Hepatocyte (in vitro differentiated cells): Measurements from ENCODE around the gene PAN3. TPM values are rescaled to one million over a fixed set of nuclear protein-coding genes. Genes with fewer than 3 reads are reported as not detected.

Source experiments
- DNase-seq: peaks from one replicate; pipeline ENCODE4 v3.0.0-alpha.2; 2016; ENCODE audit warnings: low spot score
- H2AFZ ChIP-seq: fragments of 200-600 bp; sonication (generic); 2 replicates; pipeline ENCODE4 v1.6.0; 2016; ENCODE audit warnings: antibody characterized with exemption, mild to moderate bottlenecking
- H3K27ac ChIP-seq: fragments of 200-600 bp; sonication (generic); 2 replicates; pipeline ENCODE4 v1.5.1; 2016; ENCODE audit warnings: mild to moderate bottlenecking
- H3K27me3 ChIP-seq: fragments of 200-600 bp; sonication (generic); 2 replicates; pipeline ENCODE4 v1.6.1; 2016
- H3K36me3 ChIP-seq: fragments of 200-600 bp; sonication (generic); replicated peaks from 2 replicates; pipeline ENCODE4 v1.5.1; 2016; ENCODE audit warnings: low read depth; ENCODE audit not compliant: insufficient read depth
- H3K4me1 ChIP-seq: fragments of 200-600 bp; sonication (generic); 2 replicates; pipeline ENCODE4 v1.5.1; 2016; ENCODE audit warnings: mild to moderate bottlenecking, moderate library complexity; ENCODE audit not compliant: insufficient read depth
- H3K4me2 ChIP-seq: fragments of 200-600 bp; sonication (generic); 2 replicates; pipeline ENCODE4 v1.6.0; 2016
- H3K4me3 ChIP-seq: fragments of 200-600 bp; sonication (generic); 2 replicates; pipeline ENCODE4 v1.5.1; 2016; ENCODE audit warnings: mild to moderate bottlenecking
- H3K79me2 ChIP-seq: fragments of 200-600 bp; sonication (generic); 2 replicates; pipeline ENCODE4 v1.6.0; 2017; ENCODE audit warnings: mild to moderate bottlenecking
- H3K9me2 ChIP-seq: fragments of 200-600 bp; sonication (generic); replicated peaks from 2 replicates; pipeline ENCODE4 v1.6.0; 2017; ENCODE audit warnings: mild to moderate bottlenecking; ENCODE audit not compliant: insufficient read depth
- H3K9me3 ChIP-seq: fragments of 200-600 bp; sonication (generic); 2 replicates; pipeline ENCODE4 v1.5.1; 2016; ENCODE audit warnings: low read depth, mild to moderate bottlenecking
- H4K20me1 ChIP-seq: fragments of 200-600 bp; sonication (generic); 2 replicates; pipeline ENCODE4 v1.6.0; 2016; ENCODE audit warnings: mild to moderate bottlenecking; ENCODE audit not compliant: insufficient read depth, poor library complexity, severe bottlenecking
- CTCF ChIP-seq: fragments of 200-600 bp; sonication (generic); IDR thresholded peaks from 2 replicates; pipeline ENCODE4 v1.5.1; 2016; ENCODE audit warnings: antibody characterized with exemption, mild to moderate bottlenecking; ENCODE audit not compliant: poor library complexity
- EZH2 ChIP-seq: fragments of 200-600 bp; sonication (generic); IDR thresholded peaks from 2 replicates; pipeline ENCODE4 v1.6.1; 2016; ENCODE audit warnings: antibody characterized with exemption, mild to moderate bottlenecking, borderline replicate concordance
- EZH2phosphoT487 ChIP-seq: fragments of 200-600 bp; sonication (generic); IDR thresholded peaks from one replicate; pipeline ENCODE4 v1.6.1; 2018; ENCODE audit warnings: antibody characterized with exemption, mild to moderate bottlenecking, low read depth, moderate library complexity; ENCODE audit not compliant: unreplicated experiment, severe bottlenecking
- WGBS: methylation state at CpG from one replicate; pipeline ENCODE4 v1.1.6; 2016; ENCODE audit warnings: low lambda C conversion rate; ENCODE audit errors: missing lambda C conversion rate; 5-methylcytosine and 5-hydroxymethylcytosine counted together
- polyA plus RNA-seq: library from polyadenylated mRNA; unstranded; fragments of >200 nt; fragmentation: Nextera tagmentation; extraction: Ambion mirVana; gene quantifications from 2 replicates; pipeline ENCODE4 v1.2.1, GENCODE V29; 2016
- total RNA-seq: library from RNA; depleted of rRNA; stranded (reverse); fragments of >200 nt; gene quantifications from 2 replicates; pipeline ENCODE4 v1.2.3, GENCODE V29; 2014

Gene PAN3
- total and polyA plus RNA-seq, 2 experiments from 2014 or later, result 6.9 to 29.8 TPM

- H4K20me1 ChIP-seq, result peaks cover 58% of the 10 kb centered on the region
- peaks cover 97% of the 10 kb centered on the region for H3K79me2 ChIP-seq
- H2AFZ ChIP-seq, result no peak overlapping the region
- peaks cover 14% of the 10 kb centered on the region for H3K4me1 ChIP-seq
- no peaks in the 10 kb centered on the region for H3K27me3 ChIP-seq
- no peaks in the 10 kb centered on the region for H3K9me3 ChIP-seq
- DNase-seq, result no peak
- no peak overlapping the region for H3K27ac ChIP-seq
- no peaks in the 10 kb centered on the region for H3K9me2 ChIP-seq
- WGBS, result 100% methylated on average over 1 of the region's 1 CpG
- no peak overlapping the region for H3K4me3 ChIP-seq
- no peaks in the 10 kb centered on the region for H3K36me3 ChIP-seq
- H3K4me2 ChIP-seq, result no peak overlapping the region
- TF ChIP-seq EZH2, result no peak
- no peak for TF ChIP-seq EZH2phosphoT487
- TF ChIP-seq CTCF, result no peak
These were observed 27.9 kb downstream of the PAN3 start for GRCh38 chr13:28166257-28166656.

DNA sequence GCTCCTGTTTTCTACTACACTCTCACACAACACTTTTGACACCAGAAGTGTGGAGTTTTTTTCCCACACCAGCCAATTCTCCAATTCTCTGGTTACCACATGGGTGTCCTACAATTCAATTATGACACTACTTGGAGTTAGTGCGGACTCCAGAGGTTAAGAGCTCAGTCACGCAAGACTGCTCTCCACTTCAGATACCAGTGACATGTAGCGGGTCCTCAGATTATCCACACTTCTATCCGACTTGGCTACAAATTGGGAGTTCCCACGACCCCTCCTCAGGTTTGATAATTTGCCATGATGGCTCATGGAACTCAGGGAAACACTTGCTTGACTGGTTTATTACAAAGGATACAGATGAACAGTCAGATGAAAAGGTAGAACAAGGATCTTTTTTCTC is 32.9 kb downstream of the PAN3 start:
- peaks cover 41% of the 10 kb centered on the region for H4K20me1 ChIP-seq
- no peaks in the 10 kb centered on the region for H3K27me3 ChIP-seq
- no peaks in the 10 kb centered on the region for H3K9me2 ChIP-seq
- H3K27ac ChIP-seq, result no peak overlapping the region
- no peaks in the 10 kb centered on the region for H3K9me3 ChIP-seq
- H3K79me2 ChIP-seq, result peaks cover 96% of the 10 kb centered on the region
- whole genome bisulfite sequencing, result 95% methylated on average over 5 of the region's 5 CpGs
- no peak for DNase-seq
- H2AFZ ChIP-seq, result no peak overlapping the region
- H3K4me1 ChIP-seq, result peaks cover 3% of the 10 kb centered on the region
- no peak overlapping the region for H3K4me3 ChIP-seq
- no peak overlapping the region for H3K4me2 ChIP-seq
- H3K36me3 ChIP-seq, result no peaks in the 10 kb centered on the region
- TF ChIP-seq CTCF (no peak), EZH2 (no peak), EZH2phosphoT487 (no peak)

- Histone ChIP-seq H3K9me3 (no peaks in the 10 kb centered on the region), H3K4me1 (no peaks in the 10 kb centered on the region), H2AFZ (no peak overlapping the region), H3K4me3 (no peak overlapping the region), H3K79me2 (peaks cover 80% of the 10 kb centered on the region), H3K36me3 (no peaks in the 10 kb centered on the region), H4K20me1 (peaks cover 30% of the 10 kb centered on the region), H3K27me3 (no peaks in the 10 kb centered on the region), H3K9me2 (no peaks in the 10 kb centered on the region), H3K4me2 (no peak overlapping the region), H3K27ac (no peak overlapping the region)
- no peak for DNase-seq
- TF ChIP-seq CTCF (no peak), EZH2 (no peak), EZH2phosphoT487 (no peak)
- 50% methylated on average over 2 of the region's 2 CpGs for WGBS
These were observed 34.6 kb downstream of the PAN3 start for GRCh38 chr13:28172947-28173346.

- no peaks in the 10 kb centered on the region for H3K27me3 ChIP-seq
- no peaks in the 10 kb centered on the region for H3K9me2 ChIP-seq
- H3K4me3 ChIP-seq, result no peak overlapping the region
- no peaks in the 10 kb centered on the region for H3K4me1 ChIP-seq
- H3K36me3 ChIP-seq, result no peaks in the 10 kb centered on the region
- H3K9me3 ChIP-seq, result no peaks in the 10 kb centered on the region
- no peak for TF ChIP-seq EZH2phosphoT487
- DNase-seq, result no peak
- H3K4me2 ChIP-seq, result no peak overlapping the region
- no peak overlapping the region for H3K27ac ChIP-seq
- no peak overlapping the region for H2AFZ ChIP-seq
- H3K79me2 ChIP-seq, result peaks cover 74% of the 10 kb centered on the region
- H4K20me1 ChIP-seq, result peaks cover 23% of the 10 kb centered on the region
These were observed 35.4 kb downstream of the PAN3 start for GRCh38 chr13:28173793-28174192.
